ENCODE data around the gene SYNDIG1.

SYNDIG1 gene

GRCh38 chr20:24664266-24664986, 195.0 kb downstream of the SYNDIG1 start:
- in situ Hi-C loops (cut with MboI; ENCODE audit: low sequenced_read_pairs, unreplicated experiment): no loop called here
- DNase-seq (ENCODE audit: low spot score): no peak
- TF ChIP-seq CTCF (IDR thresholded peaks at IDR 0.05; ENCODE audit: borderline replicate concordance, control extremely low read depth, extremely low read depth, insufficient read depth, missing control alignments): no peak

- no peak for DNase-seq (ENCODE audit: low spot score)
- in situ Hi-C loops (cut with MboI; ENCODE audit: low sequenced_read_pairs, unreplicated experiment): no loop called here
- no peak for TF ChIP-seq CTCF (IDR thresholded peaks at IDR 0.05; ENCODE audit: borderline replicate concordance, control extremely low read depth, extremely low read depth, insufficient read depth, missing control alignments)
Measured at GRCh38 chr20:24665196-24665595, 195.8 kb downstream of the SYNDIG1 start.

GRCh38 chr20:24665741-24666191, 196.3 kb downstream of the SYNDIG1 start:
- DNase-seq (ENCODE audit: low spot score): peak; percentile 13
- TF ChIP-seq CTCF (IDR thresholded peaks at IDR 0.05; ENCODE audit: borderline replicate concordance, control extremely low read depth, extremely low read depth, insufficient read depth, missing control alignments): no peak
- in situ Hi-C loops (cut with MboI; ENCODE audit: low sequenced_read_pairs, unreplicated experiment): no loop called here

GRCh38 chr20:24667689-24668383, 198.4 kb downstream of the SYNDIG1 start:
- in situ Hi-C loops (cut with MboI; ENCODE audit: low sequenced_read_pairs, unreplicated experiment): no loop called here
- DNase-seq (ENCODE audit: low spot score): no peak
- no peak for TF ChIP-seq CTCF (IDR thresholded peaks at IDR 0.05; ENCODE audit: borderline replicate concordance, control extremely low read depth, extremely low read depth, insufficient read depth, missing control alignments)

- in situ Hi-C loops (cut with MboI; ENCODE audit: low sequenced_read_pairs, unreplicated experiment): no loop called here
- TF ChIP-seq CTCF (IDR thresholded peaks at IDR 0.05; ENCODE audit: borderline replicate concordance, control extremely low read depth, extremely low read depth, insufficient read depth, missing control alignments): no peak
- no peak for DNase-seq (ENCODE audit: low spot score)
Measured at GRCh38 chr20:24668384-24668702, 198.9 kb downstream of the SYNDIG1 start.

- no peak for TF ChIP-seq CTCF (IDR thresholded peaks at IDR 0.05; ENCODE audit: borderline replicate concordance, control extremely low read depth, extremely low read depth, insufficient read depth, missing control alignments)
- in situ Hi-C loops (cut with MboI; ENCODE audit: low sequenced_read_pairs, unreplicated experiment): no loop called here
- no peak for DNase-seq (ENCODE audit: low spot score)
Measured at GRCh38 chr20:24668791-24669190, 199.4 kb downstream of the SYNDIG1 start.

Data from GM13976 (cell line).